Cardiac septum (tissue), 1 donor: ENCODE results near the gene TEKT2. TPM values are rescaled to one million over a fixed set of nuclear protein-coding genes. Genes with fewer than 3 reads are reported as not detected.
A peak's percentile ranks its signal among the peaks of the same experiment; 100 is the strongest.

Source experiments
- DNase-seq: peaks from one replicate; pipeline ENCODE4 v3.0.0-alpha.2; 2020; ENCODE audit warnings: low spot score
- intact Hi-C: fragments of 100-400 bp; cut with DNase I; formaldehyde crosslinking; loops from one replicate; pipeline ENCODE4 v1.14.0; 2022
- total RNA-seq: library from RNA; stranded (reverse); fragmentation: NEBNext Ultra II Directional; extraction: Animal tissue kit (Norgen Biotek cat#: 25700); gene quantifications from one replicate; pipeline ENCODE4 v1.2.1, GENCODE V29; 2021
- donor health status: DM: no; HTN: no; CAD: no.

TEKT2 gene
- total RNA-seq, 1 donor from 2014 or later: not detected

DNA sequence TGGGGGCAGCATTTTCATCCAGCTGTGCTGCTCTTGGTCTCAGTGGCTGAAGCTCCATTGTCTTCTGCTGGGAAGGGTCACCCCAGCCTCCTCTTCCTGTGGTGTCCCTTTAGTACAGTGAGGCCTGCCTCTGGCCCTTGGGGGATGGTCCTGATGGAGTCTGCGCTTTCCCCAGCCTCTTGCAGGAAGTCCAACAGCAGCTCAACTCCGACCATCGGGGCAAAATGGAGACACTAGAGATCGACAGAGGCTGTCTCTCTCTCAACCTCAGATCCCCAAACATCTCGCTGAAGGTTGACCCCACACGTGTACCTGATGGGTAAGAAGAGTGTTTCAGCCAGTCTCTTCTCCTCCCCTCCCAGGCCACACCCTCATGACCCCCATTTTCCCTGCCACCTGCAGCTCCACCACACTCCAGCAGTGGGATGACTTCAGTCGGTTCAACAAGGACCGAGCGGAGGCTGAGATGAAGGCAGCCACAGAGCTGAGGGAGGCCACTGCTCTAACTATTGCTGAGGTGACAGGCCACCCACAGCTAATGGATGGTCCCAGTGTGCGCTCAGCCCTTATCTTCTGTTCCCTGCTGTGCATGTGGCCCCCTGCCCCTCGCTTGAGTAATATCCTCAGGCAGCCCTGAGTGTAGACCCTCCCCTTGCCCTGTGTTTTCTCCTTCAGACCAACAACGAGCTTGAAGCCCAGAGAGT, 2.8 kb downstream of the TEKT2 start:
- no peak for DNase-seq
- intact Hi-C loops: no loop called here

- DNase-seq: no peak
- intact Hi-C loops: loop anchor here (2.0 kb wide), 1 partner anchor 203 kb away; no protein-coding TSS in a partner anchor
These were observed 3.6 kb downstream of the TEKT2 start for GRCh38 chr1:36087233-36088123.

DNA sequence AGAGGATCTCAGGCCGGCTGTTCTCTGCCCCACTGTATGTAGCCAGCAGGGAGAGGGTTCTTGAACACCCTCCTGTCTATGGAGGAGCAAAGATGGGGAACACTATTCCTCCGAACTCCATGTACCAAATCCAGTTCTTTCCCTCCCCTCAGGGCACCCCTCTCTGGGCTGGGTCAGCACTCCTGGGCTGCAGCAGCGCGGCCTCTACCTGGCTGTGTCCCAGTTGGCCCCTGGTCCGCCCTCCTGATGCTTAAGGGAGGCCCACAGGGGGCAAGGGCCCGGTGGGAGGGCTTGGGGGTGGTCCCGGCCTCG, 4.3 kb downstream of the TEKT2 start:
- intact Hi-C loops: loop anchor here (2.0 kb wide), 1 partner anchor 203 kb away; no protein-coding TSS in a partner anchor

GRCh38 chr1:36088577-36089392, 4.9 kb downstream of the TEKT2 start, which contains the start of gene ADPRS:
Gene ADPRS (plus strand): TSS chr1:36088892. CDS start chr1:36088905, 13 bp downstream.
- DNase-seq: peak; percentile 96
- intact Hi-C loops: loop anchor here (2.0 kb wide), 1 partner anchor 204 kb away; no protein-coding TSS in a partner anchor

More for the DNA sequence above, 4.3 kb downstream of the TEKT2 start:
- no peak for DNase-seq

DNA sequence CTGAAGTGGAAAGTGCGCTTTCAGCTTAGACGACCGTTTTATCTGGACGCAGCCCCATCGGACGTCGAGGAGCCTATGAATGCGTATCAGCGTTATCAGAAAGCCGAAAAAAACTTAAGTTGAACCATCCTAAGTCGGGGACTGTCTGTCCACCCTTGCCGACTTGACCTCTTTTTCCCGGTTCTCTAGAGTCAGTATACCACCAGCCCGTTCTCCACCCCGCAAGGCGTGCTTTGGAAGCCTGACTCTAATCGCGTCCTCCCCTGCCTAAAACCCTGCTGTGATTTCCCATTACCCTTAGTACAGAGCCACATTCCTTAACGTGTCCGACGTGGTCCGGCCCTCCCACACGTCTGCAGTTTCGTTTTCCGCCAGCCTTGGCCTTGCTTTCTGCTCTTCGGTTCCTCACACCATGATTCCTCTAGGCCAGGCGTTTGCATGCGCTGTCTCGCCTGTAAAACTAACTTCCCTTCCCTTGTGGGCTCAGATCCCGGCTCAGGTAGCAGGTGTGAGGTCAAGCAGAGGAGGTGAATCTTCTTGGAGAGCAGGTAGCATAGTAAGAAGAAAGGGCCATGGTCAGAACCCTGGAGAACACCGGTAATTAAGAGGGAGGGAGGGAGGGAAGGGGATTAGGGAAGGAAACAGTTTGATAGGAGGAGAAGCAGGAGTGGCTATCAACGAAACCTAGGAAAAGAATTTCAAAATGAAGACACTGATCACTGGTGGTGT, 5.7 kb downstream of the TEKT2 start:
- DNase-seq: no peak
- intact Hi-C loops: loop anchor here (2.0 kb wide), 1 partner anchor 205 kb away; no protein-coding TSS in a partner anchor

- no peak for DNase-seq
- intact Hi-C loops: no loop called here
These were observed 7.2 kb downstream of the TEKT2 start for GRCh38 chr1:36091141-36091540.

DNA sequence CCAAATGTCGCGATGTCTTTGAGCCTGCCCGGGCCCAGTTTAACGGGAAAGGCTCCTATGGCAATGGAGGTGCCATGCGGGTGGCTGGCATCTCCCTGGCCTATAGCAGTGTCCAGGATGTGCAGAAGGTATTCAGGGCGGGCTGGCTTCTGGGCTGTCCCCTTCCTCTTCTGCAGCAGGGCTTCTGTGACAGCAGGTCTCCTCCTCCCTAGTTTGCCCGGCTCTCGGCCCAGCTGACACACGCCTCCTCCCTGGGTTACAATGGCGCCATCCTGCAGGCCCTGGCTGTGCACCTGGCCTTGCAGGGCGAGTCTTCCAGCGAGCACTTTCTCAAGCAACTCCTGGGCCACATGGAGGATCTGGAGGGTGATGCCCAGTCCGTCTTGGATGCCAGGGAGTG, 7.8 kb downstream of the TEKT2 start:
- intact Hi-C loops: no loop called here
- DNase-seq: no peak

DNA sequence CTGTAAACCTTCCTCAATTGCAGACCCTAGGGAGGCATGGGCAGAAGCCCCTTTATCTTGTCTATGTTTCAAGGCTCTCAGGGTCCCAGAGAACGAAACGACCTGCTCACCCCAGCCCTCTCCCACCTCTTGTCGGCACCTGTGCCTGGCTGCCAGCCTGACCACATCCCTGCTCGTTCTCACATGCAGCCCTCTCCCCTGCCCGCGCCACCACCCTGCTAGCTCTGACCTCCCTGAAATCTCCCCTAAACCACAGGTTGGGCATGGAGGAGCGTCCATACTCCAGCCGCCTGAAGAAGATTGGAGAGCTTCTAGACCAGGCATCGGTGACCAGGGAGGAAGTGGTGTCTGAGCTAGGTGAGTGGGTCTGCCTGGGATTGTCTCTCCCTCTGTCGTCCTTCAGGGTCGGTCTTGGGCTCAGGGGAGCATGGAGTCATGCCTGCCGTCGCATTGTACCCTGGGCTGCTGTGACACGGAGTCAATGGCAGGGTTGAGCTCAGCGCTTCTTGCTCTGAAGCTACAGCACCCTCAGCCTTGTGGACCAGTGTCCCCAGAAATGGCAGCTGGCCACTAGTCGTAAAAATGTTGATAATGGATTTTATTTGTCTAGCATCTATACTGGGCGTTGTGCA, 8.4 kb downstream of the TEKT2 start:
- intact Hi-C loops: no loop called here
- DNase-seq: no peak

DNA sequence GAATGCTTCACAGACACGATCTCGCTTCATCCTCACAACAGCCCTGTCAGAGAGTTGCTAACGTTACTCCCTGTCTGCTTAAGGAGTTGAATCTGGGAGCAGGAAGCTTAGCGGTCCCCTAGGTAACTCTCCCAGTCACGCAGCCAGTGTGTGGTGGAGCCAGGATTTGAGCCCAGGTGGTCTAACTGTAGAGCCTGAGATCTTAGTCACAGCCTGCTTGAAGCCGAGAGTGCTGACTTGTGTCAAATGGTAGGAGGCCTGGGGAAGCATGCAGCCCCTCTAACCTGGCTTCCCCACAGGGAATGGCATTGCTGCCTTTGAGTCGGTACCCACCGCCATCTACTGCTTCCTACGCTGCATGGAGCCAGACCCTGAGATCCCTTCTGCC, 8.9 kb downstream of the TEKT2 start:
- intact Hi-C loops: no loop called here

GRCh38 chr1:36093226-36093625, 9.3 kb downstream of the TEKT2 start:
- intact Hi-C loops: no loop called here
- DNase-seq: no peak

More for the DNA sequence above, 8.9 kb downstream of the TEKT2 start:
- DNase-seq: no peak

- intact Hi-C loops: no loop called here
- DNase-seq: no peak
These were observed 10.0 kb downstream of the TEKT2 start for GRCh38 chr1:36093929-36094328.

GRCh38 chr1:36094621-36095061, 10.7 kb downstream of the TEKT2 start:
- DNase-seq: no peak
- intact Hi-C loops: loop anchor here (5.0 kb wide), 1 partner anchor 123 kb away; no protein-coding TSS in a partner anchor

- intact Hi-C loops: loop anchor here (5.0 kb wide), 1 partner anchor 121 kb away; no protein-coding TSS in a partner anchor
- DNase-seq: no peak
These were observed 12.0 kb downstream of the TEKT2 start for GRCh38 chr1:36095760-36096405.

GRCh38 chr1:36096500-36097432, 12.9 kb downstream of the TEKT2 start:
- intact Hi-C loops: loop anchor here (5.0 kb wide), 1 partner anchor 121 kb away; no protein-coding TSS in a partner anchor
- DNase-seq: no peak

GRCh38 chr1:36097693-36098585, 14.0 kb downstream of the TEKT2 start:
- no peak for DNase-seq
- intact Hi-C loops: loop anchor here (2.0 to 5.0 kb wide), 4 partner anchors 37 to 323 kb away; no protein-coding TSS in a partner anchor
